IMR-90 (cell line): Measurements from ENCODE around the gene ECM1. TPM values are rescaled to one million over a fixed set of nuclear protein-coding genes. Genes with fewer than 3 reads are reported as not detected.
A peak's percentile ranks its signal among the peaks of the same experiment; 100 is the strongest.

Source experiments
- ATAC-seq: fragments of 200-7000 bp; cut with Tn5 transposase; 2 replicates; pipeline ENCODE4 v1.9.1; 2020; ENCODE audit warnings: low read depth, mild to moderate bottlenecking, moderate library complexity
- BruUV-seq: library from RNA; stranded (reverse); fragments of 400-500 nt; replicated peaks from 2 replicates; lab custom pipeline; 2021; lab: Mats Ljungman, UMichigan
- CTCF ChIA-PET: fragments of 300-600 bp; formaldehyde crosslinking; extraction: SDS; loops from one replicate; lab custom pipeline; 2021; ENCODE audit warnings: antibody characterized with exemption; lab: Yijun Ruan, JAX
- POLR2A ChIA-PET: fragments of 300-600 bp; sonication (Branson Sonifier 250); formaldehyde crosslinking; loops from one replicate; lab custom pipeline; 2022; ENCODE audit warnings: antibody characterized with exemption; ENCODE audit not compliant: unreplicated experiment; lab: Charles Lee
- DNase-seq: peaks from one replicate; pipeline ENCODE4 v3.0.0; 2013
- H2AFZ ChIP-seq: replicated peaks from 2 replicates; pipeline ENCODE3; 2013; ENCODE audit warnings: low read length, mild to moderate bottlenecking; ENCODE audit not compliant: poor library complexity
- H2AK5ac ChIP-seq: 2 replicates; pipeline ENCODE4 v1.6.1; 2013; ENCODE audit warnings: low read depth, low read length, inconsistent platforms
- H2AK9ac ChIP-seq: replicated peaks from 2 replicates; pipeline ENCODE3; 2013; ENCODE audit warnings: mild to moderate bottlenecking, low read depth, low read length, moderate library complexity; ENCODE audit not compliant: poor library complexity
- H2BK120ac ChIP-seq: 2 replicates; pipeline ENCODE4 v1.6.1; 2013; ENCODE audit warnings: low read depth, low read length, inconsistent platforms
- H2BK15ac ChIP-seq: 3 replicates; pipeline ENCODE4 v1.6.1; 2013; ENCODE audit warnings: low read depth, low read length, inconsistent platforms
- H2BK20ac ChIP-seq: 2 replicates; pipeline ENCODE4 v1.6.1; 2013; ENCODE audit warnings: low read depth, mild to moderate bottlenecking, inconsistent platforms, low read length, moderate library complexity
- H2BK5ac ChIP-seq: 2 replicates; pipeline ENCODE4 v1.6.1; 2013; ENCODE audit warnings: mild to moderate bottlenecking, low read depth, low read length, inconsistent platforms; ENCODE audit not compliant: poor library complexity, severe bottlenecking
- H3K14ac ChIP-seq: replicated peaks from 2 replicates; pipeline ENCODE4 v1.6.1; 2013; ENCODE audit warnings: low read depth, low read length, inconsistent platforms
- H3K18ac ChIP-seq: 2 replicates; pipeline ENCODE4 v1.6.1; 2013; ENCODE audit warnings: low read depth, low read length, control low read depth
- H3K23ac ChIP-seq: 2 replicates; pipeline ENCODE4 v1.6.1; 2013; ENCODE audit warnings: low read depth, low read length, inconsistent platforms
- H3K27ac ChIP-seq: 2 replicates; pipeline ENCODE4 v1.5.1; 2013; ENCODE audit warnings: mild to moderate bottlenecking, control low read depth, low read length; ENCODE audit not compliant: insufficient read depth
- H3K27me3 ChIP-seq: 2 replicates; pipeline ENCODE4 v1.6.1; 2013; ENCODE audit warnings: low read length; ENCODE audit not compliant: control insufficient read depth, insufficient read depth
- H3K36me3 ChIP-seq: 2 replicates; pipeline ENCODE4 v1.6.1; 2013; ENCODE audit warnings: low read length, mixed read lengths; ENCODE audit not compliant: control insufficient read depth, insufficient read depth
- H3K4ac ChIP-seq: 2 replicates; pipeline ENCODE4 v1.6.1; 2013; ENCODE audit warnings: low read depth, low read length, inconsistent platforms
- H3K4me1 ChIP-seq: 2 replicates; pipeline ENCODE4 v1.6.1; 2013; ENCODE audit warnings: low read length, mixed read lengths; ENCODE audit not compliant: control insufficient read depth, insufficient read depth
- H3K4me2 ChIP-seq: 2 replicates; pipeline ENCODE4 v1.6.1; 2013; ENCODE audit warnings: low read depth, mild to moderate bottlenecking, control low read depth, low read length, moderate library complexity
- H3K4me3 ChIP-seq: 2 replicates; pipeline ENCODE4 v1.5.1; 2013; ENCODE audit warnings: low read depth, mild to moderate bottlenecking, control low read depth, low read length, moderate library complexity; ENCODE audit not compliant: insufficient read depth
- H3K56ac ChIP-seq: 2 replicates; pipeline ENCODE4 v1.6.1; 2013; ENCODE audit warnings: low read length, inconsistent platforms; ENCODE audit not compliant: insufficient read depth; ENCODE audit errors: extremely low read depth
- H3K79me1 ChIP-seq, 2 experiments: 2 replicates each; pipeline ENCODE4 v1.6.1; 2013; ENCODE audit warnings: low read length in 2 of 2, inconsistent platforms in 1 of 2, low read depth in 1 of 2
- H3K9ac ChIP-seq: 2 replicates; pipeline ENCODE4 v1.6.1; 2013; ENCODE audit warnings: low read depth, low read length, control low read depth
- H3K9me1 ChIP-seq: 2 replicates; pipeline ENCODE4 v1.6.1; 2013; ENCODE audit warnings: low read length, inconsistent platforms; ENCODE audit not compliant: insufficient read depth
- H3K9me3 ChIP-seq: 2 replicates; pipeline ENCODE4 v1.6.1; 2013; ENCODE audit warnings: low read length; ENCODE audit not compliant: control insufficient read depth, insufficient read depth
- H4K20me1 ChIP-seq: 2 replicates; pipeline ENCODE4 v1.6.1; 2013; ENCODE audit warnings: low read length, inconsistent platforms; ENCODE audit not compliant: insufficient read depth
- H4K5ac ChIP-seq: 2 replicates; pipeline ENCODE4 v1.6.1; 2013; ENCODE audit warnings: mild to moderate bottlenecking, low read depth, low read length, control low read depth
- H4K8ac ChIP-seq, 2 experiments: 2 replicates each; pipeline ENCODE4 v1.6.1; 2013; ENCODE audit warnings: low read depth in 2 of 2, low read length in 2 of 2, control low read depth in 1 of 2, inconsistent platforms in 1 of 2
- H4K91ac ChIP-seq: 2 replicates; pipeline ENCODE4 v1.6.1; 2013; ENCODE audit warnings: low read depth, low read length, inconsistent platforms; ENCODE audit not compliant: insufficient read depth
- BHLHE40 ChIP-seq: fragments of 150-350 bp; IDR thresholded peaks from 2 replicates; pipeline ENCODE4 v1.6.1; 2016; ENCODE audit warnings: mild to moderate bottlenecking, low read depth, low read length
- CEBPB ChIP-seq: IDR thresholded peaks from 2 replicates; pipeline ENCODE4 v1.6.1; 2012; ENCODE audit warnings: low read depth, low read length, improper control_type of control experiment
- CHD1 ChIP-seq: IDR thresholded peaks from 2 replicates; pipeline ENCODE4 v1.6.1; 2012; ENCODE audit warnings: low read depth, low read length, improper control_type of control experiment
- MAZ ChIP-seq: IDR thresholded peaks from 2 replicates; pipeline ENCODE4 v1.6.1; 2012; ENCODE audit warnings: low read depth, mild to moderate bottlenecking, low read length, improper control_type of control experiment, moderate library complexity, borderline replicate concordance
- POLR2A ChIP-seq: IDR thresholded peaks from 2 replicates; pipeline ENCODE4 v1.6.1; 2012; ENCODE audit warnings: mild to moderate bottlenecking, low read depth, low read length
- RAD21 ChIP-seq: IDR thresholded peaks from 2 replicates; pipeline ENCODE4 v1.6.1; 2012; ENCODE audit warnings: low read length, improper control_type of control experiment
- SMC3 ChIP-seq: fragments of 150-350 bp; IDR thresholded peaks from 2 replicates; pipeline ENCODE4 v1.6.1; 2016; ENCODE audit warnings: low read depth, mild to moderate bottlenecking, antibody characterized with exemption, low read length, moderate library complexity
- WGBS, 2 experiments: methylation state at CpG; one replicate each; pipeline versions ENCODE4 v1.1.5 to v1.1.7; 2013; ENCODE audit warnings: missing lambda C conversion rate in 2 of 2; ENCODE audit not compliant: insufficient read length in 1 of 2; ENCODE audit errors: extremely low coverage in 2 of 2; 5-methylcytosine and 5-hydroxymethylcytosine counted together
- dilution Hi-C: fragments of 300-500 bp; cut with HindIII; formaldehyde crosslinking; loops from one replicate; pipeline ENCODE4 v1.14.3; 2018; ENCODE audit warnings: low sequenced_read_pairs; ENCODE audit not compliant: unreplicated experiment
- in situ Hi-C: fragments of 300-500 bp; cut with MboI; formaldehyde crosslinking; loops from 3 replicates; pipeline ENCODE4 v1.14.3; 2019; ENCODE audit warnings: low sequenced_read_pairs, inconsistent platforms, mixed read lengths
- intact Hi-C: fragments of 100-400 bp; cut with micrococcal nuclease; formaldehyde crosslinking; loops from 2 replicates; pipeline ENCODE4 v1.10.0; 2022
- polyA plus RNA-seq, 3 experiments: library from polyadenylated mRNA; depleted of rRNA; stranded (reverse); fragments of >200 nt; gene quantifications; 2 replicates each; pipeline ENCODE4 v1.2.3, GENCODE V29; 2012; ENCODE audit warnings: low replicate concordance in 1 of 3
- total RNA-seq: library from RNA; depleted of rRNA; stranded (reverse); fragments of >200 nt; gene quantifications from 2 replicates; pipeline ENCODE4 v1.2.3, GENCODE V29; 2012
- TF ChIP-seq, protein P1 (sequence below): fragments of 150-350 bp; IDR thresholded peaks from 2 replicates; pipeline ENCODE4 v1.6.1; 2017; ENCODE audit warnings: mild to moderate bottlenecking, antibody characterized with exemption, low read length, low read depth
- TF ChIP-seq, protein P2 (sequence below): fragments of 150-350 bp; IDR thresholded peaks from 2 replicates; pipeline ENCODE4 v1.6.1; 2016; ENCODE audit warnings: low read depth, mild to moderate bottlenecking, low read length, moderate library complexity, borderline replicate concordance
- TF ChIP-seq, protein P3 (sequence below): conservative IDR thresholded peaks from 2 replicates; pipeline ENCODE4 v1.5.1; 2012; ENCODE audit warnings: mild to moderate bottlenecking, low read depth, low read length, improper control_type of control experiment

ECM1 gene
- total and polyA plus RNA-seq, 2 of the 4 experiments (the other 2 are of a cell fraction): 20.1 to 230 TPM

DNA sequence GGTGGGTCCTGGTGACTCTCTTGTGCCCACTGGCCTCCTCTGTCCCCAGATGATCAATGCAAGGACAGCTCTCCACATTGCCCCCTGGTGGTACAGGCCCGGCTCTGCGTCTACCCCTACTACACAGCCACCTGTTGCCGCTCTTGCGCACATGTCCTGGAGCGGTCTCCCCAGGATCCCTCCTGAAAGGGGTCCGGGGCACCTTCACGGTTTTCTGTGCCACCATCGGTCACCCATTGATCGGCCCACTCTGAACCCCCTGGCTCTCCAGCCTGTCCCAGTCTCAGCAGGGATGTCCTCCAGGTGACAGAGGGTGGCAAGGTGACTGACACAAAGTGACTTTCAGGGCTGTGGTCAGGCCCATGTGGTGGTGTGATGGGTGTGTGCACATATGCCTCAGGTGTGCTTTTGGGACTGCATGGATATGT lies 52.1 kb downstream of the ECM1 start:
- H3K36me3 ChIP-seq: peaks cover 5% of the 10 kb centered on the region
- H4K91ac ChIP-seq: 0 out of 2 replicates have a peak overlapping the region, but pooled peaks have one; percentile 30
- no peak overlapping the region for H3K9ac ChIP-seq
- ATAC-seq (no peak), DNase-seq (no peak)
- no peak overlapping the region for H3K4me3 ChIP-seq
- peak overlapping the region; percentile 96 for H2AK9ac ChIP-seq
- no peak overlapping the region; the same call in 1 of the 2 replicates for H2BK120ac ChIP-seq
- H3K14ac ChIP-seq: peak overlapping the region; percentile 31; the same call in 1 of the 2 replicates
- peak overlapping the region; percentile 42; the same call in 2 of the 3 replicates for H2BK15ac ChIP-seq
- ChIA-PET POLR2A (no interaction called here), CTCF (interaction anchor here (0.7 to 2.1 kb wide), 5 partner anchors 55 to 253 kb away, joined by 3 to 7 read pairs (median 5); partner anchors contain the start of gene ENSA)
- H3K4ac ChIP-seq: peak overlapping the region; percentile 97
- dilution Hi-C loops (no loop called here), intact Hi-C loops (loop anchor here (5.0 to 10.0 kb wide), 6 partner anchors 73 to 445 kb away; partner anchors contain the start of genes ARNT, CA14, GOLPH3L and MINDY1), in situ Hi-C loops (loop anchor here (10.0 kb wide), 1 partner anchor 245 kb away; the partner anchor contains the start of gene CTSK)
- peaks cover 26% of the 10 kb centered on the region for H3K4me1 ChIP-seq
- peak overlapping the region; percentile 89 for H2AK5ac ChIP-seq
- H3K79me1 ChIP-seq: peaks cover 12 to 80% of the 10 kb centered on the region in 2 experiments
- no peaks in the 10 kb centered on the region for H3K27me3 ChIP-seq
- no peak overlapping the region for H3K56ac ChIP-seq
- H4K20me1 ChIP-seq: peaks cover 21% of the 10 kb centered on the region
- H3K9me1 ChIP-seq: peaks cover 24% of the 10 kb centered on the region
- H3K23ac ChIP-seq: peak overlapping the region; percentile 64; the same call in 1 of the 2 replicates
- H3K27ac ChIP-seq: no peak overlapping the region
- 18% methylated on average over 5 of the region's 9 CpGs; no CpG with 5 or more reads in 1 of the 2 experiments for WGBS, 2 experiments
- BruUV-seq: no TSS peak
- H4K8ac ChIP-seq: peak overlapping the region in 1 of 2 experiments; percentile 42; a peak in 1 of 4 replicates
- H3K9me3 ChIP-seq: no peaks in the 10 kb centered on the region
- H4K5ac ChIP-seq: no peak overlapping the region
- no peak overlapping the region for H3K4me2 ChIP-seq
- H3K18ac ChIP-seq: no peak overlapping the region
- no peak overlapping the region for H2BK20ac ChIP-seq
- peak overlapping the region; percentile 16 for H2AFZ ChIP-seq
- no peak for TF ChIP-seq BHLHE40
- TF ChIP-seq CHD1: no peak
- TF ChIP-seq SMC3: peak; percentile 61
- TF ChIP-seq, protein P1, sequence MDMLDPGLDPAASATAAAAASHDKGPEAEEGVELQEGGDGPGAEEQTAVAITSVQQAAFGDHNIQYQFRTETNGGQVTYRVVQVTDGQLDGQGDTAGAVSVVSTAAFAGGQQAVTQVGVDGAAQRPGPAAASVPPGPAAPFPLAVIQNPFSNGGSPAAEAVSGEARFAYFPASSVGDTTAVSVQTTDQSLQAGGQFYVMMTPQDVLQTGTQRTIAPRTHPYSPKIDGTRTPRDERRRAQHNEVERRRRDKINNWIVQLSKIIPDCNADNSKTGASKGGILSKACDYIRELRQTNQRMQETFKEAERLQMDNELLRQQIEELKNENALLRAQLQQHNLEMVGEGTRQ: no peak
- TF ChIP-seq, protein P2, sequence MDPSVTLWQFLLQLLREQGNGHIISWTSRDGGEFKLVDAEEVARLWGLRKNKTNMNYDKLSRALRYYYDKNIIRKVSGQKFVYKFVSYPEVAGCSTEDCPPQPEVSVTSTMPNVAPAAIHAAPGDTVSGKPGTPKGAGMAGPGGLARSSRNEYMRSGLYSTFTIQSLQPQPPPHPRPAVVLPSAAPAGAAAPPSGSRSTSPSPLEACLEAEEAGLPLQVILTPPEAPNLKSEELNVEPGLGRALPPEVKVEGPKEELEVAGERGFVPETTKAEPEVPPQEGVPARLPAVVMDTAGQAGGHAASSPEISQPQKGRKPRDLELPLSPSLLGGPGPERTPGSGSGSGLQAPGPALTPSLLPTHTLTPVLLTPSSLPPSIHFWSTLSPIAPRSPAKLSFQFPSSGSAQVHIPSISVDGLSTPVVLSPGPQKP: no peak
- TF ChIP-seq CEBPB: no peak
- TF ChIP-seq, protein P3, sequence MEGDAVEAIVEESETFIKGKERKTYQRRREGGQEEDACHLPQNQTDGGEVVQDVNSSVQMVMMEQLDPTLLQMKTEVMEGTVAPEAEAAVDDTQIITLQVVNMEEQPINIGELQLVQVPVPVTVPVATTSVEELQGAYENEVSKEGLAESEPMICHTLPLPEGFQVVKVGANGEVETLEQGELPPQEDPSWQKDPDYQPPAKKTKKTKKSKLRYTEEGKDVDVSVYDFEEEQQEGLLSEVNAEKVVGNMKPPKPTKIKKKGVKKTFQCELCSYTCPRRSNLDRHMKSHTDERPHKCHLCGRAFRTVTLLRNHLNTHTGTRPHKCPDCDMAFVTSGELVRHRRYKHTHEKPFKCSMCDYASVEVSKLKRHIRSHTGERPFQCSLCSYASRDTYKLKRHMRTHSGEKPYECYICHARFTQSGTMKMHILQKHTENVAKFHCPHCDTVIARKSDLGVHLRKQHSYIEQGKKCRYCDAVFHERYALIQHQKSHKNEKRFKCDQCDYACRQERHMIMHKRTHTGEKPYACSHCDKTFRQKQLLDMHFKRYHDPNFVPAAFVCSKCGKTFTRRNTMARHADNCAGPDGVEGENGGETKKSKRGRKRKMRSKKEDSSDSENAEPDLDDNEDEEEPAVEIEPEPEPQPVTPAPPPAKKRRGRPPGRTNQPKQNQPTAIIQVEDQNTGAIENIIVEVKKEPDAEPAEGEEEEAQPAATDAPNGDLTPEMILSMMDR: peak; percentile 75
- TF ChIP-seq POLR2A: no peak
- TF ChIP-seq RAD21: peak; percentile 57
- TF ChIP-seq MAZ: peak; percentile 42; the same call in 1 of the 2 replicates
- H2BK5ac ChIP-seq: no peak overlapping the region
